ENCODE results near the gene EBI3.
"Not testable (repeated sequence)": the region's sequence is repeated elsewhere in the genome, so short reads cannot be mapped to it uniquely, and the experiment has no call there.

EBI3 gene

GRCh38 chr19:4279267-4279529 lies 49.9 kb downstream of the EBI3 start:
- DNase-seq: no peak

- DNase-seq: no peak
Measured at GRCh38 chr19:4279530-4280422, 50.5 kb downstream of the EBI3 start.

DNA sequence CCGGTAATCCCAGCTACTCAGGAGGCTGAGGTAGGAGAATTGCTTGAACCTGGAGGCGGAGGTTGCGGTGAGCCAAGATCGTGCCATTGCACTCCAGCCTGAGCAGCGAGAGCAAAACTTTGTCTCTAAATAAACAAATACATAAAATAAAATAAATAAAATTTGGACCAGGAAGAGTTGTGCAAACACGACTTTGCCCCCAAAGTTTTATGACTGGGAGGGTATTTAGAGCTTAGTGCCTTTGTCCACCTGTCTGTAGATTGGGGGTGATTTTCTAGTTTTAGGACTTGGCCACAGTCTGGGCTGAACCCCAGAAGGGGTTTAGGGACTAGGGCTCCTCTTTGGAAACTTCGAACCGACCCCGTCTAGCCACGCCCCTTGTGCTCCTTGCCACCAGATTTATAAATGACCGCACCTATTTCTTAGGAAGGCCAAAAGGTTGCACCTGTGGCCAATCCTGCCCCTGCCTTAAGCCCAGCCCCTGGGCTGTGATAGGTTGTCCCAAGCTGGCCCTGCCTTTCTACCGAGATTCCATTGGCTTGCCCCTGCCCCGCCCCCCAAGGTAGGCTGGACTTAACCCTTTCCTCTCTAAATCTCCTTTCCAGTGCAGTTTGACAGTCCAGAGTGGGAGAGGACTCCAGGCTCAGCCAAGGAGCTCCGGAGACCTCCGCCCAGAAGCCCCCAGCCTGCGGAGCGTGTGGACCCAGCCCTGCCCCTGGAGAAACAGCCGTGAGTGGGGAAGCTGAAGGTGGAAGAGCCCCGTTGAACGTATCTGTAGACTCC lies 55.0 kb downstream of the EBI3 start:
- DNase-seq: no peak

- no peak for DNase-seq
Measured at GRCh38 chr19:4284974-4285373, 55.7 kb downstream of the EBI3 start.

DNA sequence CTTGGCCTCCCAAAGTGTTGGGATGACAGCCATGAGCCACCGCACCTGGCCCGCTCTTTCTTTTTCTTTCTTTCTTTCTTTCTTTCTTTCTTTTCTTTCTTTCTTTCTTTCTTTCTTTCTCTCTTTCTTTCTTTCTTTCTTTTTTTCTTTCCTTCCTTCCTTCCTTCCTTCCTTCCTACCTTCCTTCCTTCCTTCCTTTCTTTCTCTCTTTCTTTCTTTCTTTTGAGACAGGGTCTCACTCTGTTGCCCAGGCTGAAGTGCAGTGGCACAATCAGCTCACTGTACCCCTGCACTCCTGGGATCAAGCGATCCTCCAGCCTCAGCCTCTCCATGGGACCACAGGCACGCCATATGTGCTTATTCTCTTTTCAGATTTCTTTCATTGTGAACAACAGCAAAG lies 56.8 kb downstream of the EBI3 start:
- not testable (repeated sequence) for DNase-seq
